HUDEP-2 (cell line): ENCODE measurements around the gene BTBD18.

Experiments
- DNase-seq, 76 experiments: peaks; one replicate each; lab custom pipeline; 2025; ENCODE audit not compliant: unreplicated experiment in 76 of 76; lab: John Stamatoyannopoulos, UW

BTBD18 gene

DNA sequence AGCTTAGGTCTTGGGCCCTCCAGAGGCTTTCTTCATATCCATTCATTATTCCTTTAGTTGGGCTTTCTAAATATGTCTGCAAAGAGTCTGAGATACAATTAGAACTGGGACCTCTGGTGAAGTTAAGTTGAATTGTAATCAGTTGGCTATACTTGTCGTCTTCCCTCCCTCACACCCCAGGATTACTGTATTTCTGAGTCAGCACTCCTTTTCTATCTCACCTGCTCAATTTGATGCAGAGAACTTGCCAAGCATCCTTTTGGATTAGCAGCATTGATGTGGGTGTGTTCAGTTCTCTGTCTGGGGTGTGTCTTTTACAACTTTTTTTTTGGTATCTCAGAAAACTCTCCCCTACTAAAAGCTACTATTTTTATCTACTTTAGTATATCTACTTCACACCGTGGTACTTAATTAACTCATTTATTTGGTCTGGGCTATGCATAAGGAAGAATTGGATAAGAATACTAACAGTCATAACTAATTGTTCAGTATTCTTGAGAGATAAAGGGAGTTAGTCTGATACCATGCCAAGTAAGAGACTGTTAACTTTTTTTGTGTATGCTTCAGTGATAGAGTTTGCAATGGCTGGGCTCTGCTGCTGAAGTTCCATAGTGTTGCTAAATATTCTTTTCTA, 25.1 kb upstream of the BTBD18 start:
- no peak for DNase-seq

DNA sequence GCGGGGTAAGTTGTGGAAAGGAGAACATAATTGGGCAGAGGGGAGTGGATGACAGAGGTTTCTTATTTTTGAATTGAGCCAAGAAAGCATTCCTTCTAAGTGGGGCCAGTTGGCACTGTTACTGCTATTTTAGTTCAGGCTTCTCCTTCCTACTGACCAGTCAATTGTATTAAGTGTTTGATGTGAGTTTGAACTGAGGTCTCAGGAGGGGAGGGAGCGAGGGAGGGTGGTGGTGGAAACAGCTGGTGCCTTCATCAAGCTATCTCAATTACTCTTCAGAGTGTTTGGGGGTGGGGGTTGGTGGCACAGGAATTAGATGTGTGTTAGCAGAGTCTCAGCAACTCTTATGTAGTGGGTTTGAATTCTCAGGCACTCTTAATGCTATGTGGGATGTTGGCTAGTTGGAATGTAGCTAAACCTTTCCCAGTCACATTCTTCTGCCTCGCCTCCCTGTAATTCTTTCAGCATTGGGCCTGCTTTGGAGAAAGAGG, 24.5 kb upstream of the BTBD18 start:
- DNase-seq = no peak

DNA sequence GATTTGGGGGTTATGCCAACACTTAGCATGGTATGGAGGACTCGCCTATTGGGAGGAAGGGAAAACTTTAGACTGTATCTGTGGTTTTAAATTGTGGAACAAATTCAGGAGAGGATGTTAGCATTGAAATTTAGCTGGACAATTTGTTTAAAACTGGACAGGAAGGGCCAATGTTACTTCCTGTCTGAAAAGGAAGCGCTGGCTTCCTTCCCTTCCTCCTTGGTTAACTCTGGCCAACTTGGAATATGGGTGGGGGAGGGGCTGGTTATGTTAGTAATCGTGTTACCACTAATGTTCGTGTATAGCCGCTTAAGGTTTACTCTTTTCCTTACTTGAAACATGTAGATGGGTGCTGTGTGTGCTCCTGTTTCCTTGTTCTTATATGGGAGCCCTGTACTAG, 23.9 kb upstream of the BTBD18 start:
- DNase-seq = no peak

DNA sequence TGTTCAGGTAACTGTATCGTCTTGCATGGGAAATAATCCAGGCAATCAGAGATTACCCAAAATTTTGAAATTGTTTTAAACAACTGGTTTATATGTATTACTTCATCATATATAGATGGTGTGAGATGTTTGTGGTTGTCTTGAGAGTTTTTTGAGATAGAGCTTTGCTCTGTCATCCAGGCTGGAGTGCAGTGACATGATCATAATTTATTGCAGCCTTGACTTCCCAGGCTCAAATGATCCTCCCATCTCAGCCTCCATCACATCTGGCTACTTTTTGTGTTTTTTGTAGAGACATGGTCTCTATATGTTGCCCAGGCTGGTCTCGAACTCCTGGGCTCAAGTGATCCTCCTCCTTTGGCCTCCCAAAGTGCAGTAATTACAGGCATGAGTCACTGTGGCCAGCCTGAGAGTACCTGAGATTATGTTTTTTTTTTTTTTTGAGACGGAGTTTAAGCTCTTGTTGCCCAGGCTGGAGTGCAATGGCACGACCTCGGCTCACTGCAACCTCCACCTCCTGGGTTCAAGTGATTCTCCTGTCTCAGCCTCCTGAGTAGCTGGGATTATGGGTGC, 21.5 kb upstream of the BTBD18 start:
- DNase-seq = no peak

DNA sequence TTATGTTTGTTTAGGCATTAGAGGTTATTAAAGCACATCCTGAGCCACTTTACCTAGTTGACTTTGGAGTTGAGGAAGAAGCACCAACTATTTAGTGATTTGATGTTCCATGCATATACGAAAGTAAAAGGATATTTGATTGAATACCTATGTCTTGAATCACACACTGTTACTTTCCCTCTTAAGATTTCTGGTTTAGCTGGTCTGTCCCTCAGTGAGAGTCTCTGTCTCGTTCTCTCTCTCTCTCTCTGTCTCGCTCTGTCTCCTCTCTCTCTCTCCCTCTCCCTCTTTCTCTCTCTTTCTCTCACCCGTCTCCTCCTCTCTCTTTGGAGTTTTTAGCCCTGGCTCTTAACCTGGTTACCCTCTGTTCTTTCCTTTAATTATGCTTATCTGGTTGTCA, 20.9 kb upstream of the BTBD18 start:
- no peak for DNase-seq

DNA sequence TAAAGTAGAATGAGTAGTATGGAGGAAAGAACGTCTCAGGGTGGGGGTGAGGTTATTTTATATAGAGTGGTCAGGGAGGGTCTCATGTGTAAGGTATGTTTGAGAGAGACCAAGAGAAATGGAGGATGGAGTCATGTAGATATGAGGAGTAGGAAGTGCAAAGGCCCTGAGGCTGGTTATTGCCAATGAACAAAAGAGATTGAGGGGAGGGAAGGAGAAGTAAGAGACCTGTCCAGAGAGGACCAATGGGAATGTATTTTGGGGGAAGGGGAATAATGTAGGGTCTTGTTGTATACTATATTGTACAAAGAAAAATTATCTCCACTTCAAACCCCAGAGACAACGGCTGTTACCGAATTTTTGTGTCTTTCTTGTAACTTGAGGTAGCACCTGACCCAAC, 19.7 kb upstream of the BTBD18 start:
- no peak for DNase-seq

DNA sequence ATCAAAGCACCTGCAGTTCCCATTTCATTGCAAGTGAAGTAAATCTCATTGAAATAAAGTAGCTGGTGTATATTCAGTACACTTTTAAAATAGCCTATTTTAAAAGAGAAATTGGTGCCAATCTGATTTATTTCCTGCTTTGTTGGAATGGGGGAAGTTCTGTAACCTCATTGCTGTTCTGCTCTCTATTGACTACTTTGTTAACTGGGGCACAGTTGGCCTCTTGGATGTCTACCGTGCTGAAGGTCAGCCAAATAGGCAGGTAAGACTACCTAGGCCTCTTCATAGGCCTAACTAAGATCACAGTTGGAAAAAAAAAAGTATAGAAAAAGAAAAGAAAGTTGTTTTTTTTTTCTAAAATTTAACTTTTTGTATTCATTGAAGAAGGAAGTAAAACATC, 19.2 kb upstream of the BTBD18 start:
- DNase-seq = no peak

DNA sequence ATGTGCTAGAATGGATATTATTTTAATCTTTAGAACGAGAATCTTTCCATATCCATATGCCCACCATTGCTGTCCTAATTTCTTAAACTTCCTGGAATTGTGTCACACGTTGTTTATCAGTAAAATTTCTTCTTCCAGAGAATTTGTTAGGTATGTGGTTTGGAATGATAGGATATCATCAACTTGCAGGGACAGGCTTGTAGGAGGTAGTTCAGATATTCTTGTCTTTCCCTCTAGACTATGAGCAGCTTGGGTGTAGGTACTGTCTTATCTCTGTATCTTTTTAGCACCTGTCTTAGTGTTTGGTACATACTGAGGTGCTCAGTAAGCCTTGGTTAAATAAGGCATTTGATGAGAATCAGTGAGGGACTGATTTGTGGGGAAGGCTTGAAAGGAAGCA, 13.4 kb upstream of the BTBD18 start:
- peak in 4 of 76 experiments; percentile 6 to 23 (median 12) for DNase-seq

DNA sequence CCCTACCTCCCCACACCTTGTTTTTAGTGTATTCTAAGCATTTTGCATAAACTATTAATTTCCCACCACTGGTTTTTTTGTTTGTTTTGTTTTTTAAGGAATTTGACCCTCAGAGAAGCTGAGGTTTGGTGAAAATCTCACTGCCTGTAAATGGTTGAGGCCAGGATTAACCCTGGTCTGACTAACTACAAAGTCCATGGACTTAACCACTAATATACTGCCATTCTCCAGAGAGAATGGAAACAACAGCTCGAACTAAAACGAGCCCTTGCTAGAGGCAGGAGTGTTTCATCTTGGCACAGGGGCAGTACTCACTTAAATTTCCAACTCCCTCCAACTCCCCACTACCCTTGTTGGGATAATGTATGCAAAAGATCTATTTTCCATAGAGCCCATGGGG, 12.9 kb upstream of the BTBD18 start:
- DNase-seq = no peak

DNA sequence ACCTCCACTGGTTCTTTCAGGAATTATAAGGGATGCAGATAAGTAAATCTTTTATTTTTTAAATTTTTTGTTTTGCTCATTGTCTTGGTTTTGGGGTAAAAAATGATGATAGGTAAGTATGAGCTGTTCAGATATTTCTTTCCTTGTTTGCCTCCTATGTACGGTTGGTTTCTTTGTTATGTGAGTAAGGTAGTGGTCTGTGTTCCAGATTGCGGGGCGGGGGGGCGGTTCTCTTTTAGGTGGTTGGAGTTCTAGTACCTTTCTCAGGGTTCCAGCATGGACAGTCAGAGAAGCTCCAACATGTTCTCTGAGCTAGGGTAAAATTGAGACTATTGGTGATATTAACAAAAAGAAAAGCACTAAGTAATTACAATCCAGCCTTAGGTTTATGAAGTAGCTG, 12.4 kb upstream of the BTBD18 start:
- no peak for DNase-seq

DNA sequence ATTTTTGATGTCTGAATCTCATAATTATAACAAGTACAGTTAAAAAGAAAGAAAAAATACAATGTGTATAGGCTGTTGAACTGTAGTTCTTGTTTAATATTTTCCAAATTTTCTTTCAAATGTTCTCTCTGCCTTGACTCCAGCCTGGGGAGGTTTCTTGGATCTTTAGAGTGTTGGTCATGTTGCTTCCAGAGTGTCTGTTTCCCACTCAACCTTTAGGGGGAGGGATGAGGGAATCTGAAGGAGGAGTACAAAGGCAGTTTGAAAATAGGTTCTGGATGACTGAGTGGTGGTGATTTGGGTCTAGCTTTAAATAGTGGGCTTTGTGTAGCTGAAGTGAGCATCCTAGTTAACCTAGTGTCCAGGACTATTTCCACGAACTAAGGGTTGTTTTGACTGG, 11.9 kb upstream of the BTBD18 start:
- no peak for DNase-seq

DNA sequence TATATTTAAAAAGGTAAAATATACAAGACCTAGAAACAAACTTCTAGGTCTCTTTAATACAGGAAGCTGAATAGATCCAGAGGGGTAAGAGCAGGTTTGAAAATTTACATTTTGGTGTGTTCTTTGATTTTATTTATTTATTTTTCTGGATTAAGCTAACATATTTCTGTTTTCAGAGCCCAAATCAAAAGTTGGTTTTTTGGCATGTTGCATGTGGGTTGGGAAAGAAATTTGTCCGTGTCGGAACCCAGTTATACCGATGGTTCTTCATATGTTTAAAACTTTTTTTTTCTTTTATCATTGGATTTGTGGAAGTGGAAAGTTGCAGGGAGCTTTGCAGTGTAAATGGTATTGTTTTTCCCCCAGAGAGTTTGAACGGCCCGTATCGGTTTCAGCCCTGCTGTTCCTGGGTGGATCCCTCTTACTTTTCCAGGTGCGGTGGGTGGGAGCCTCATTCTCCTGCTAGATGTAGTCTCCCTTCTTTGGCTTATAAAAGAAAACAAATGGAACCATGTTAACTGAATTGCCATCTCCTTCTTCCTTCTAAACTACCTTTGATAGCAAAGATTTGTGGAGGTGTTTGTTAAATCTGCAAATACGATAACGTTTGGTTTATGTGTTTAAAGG, 10.7 kb upstream of the BTBD18 start:
- no peak for DNase-seq

DNA sequence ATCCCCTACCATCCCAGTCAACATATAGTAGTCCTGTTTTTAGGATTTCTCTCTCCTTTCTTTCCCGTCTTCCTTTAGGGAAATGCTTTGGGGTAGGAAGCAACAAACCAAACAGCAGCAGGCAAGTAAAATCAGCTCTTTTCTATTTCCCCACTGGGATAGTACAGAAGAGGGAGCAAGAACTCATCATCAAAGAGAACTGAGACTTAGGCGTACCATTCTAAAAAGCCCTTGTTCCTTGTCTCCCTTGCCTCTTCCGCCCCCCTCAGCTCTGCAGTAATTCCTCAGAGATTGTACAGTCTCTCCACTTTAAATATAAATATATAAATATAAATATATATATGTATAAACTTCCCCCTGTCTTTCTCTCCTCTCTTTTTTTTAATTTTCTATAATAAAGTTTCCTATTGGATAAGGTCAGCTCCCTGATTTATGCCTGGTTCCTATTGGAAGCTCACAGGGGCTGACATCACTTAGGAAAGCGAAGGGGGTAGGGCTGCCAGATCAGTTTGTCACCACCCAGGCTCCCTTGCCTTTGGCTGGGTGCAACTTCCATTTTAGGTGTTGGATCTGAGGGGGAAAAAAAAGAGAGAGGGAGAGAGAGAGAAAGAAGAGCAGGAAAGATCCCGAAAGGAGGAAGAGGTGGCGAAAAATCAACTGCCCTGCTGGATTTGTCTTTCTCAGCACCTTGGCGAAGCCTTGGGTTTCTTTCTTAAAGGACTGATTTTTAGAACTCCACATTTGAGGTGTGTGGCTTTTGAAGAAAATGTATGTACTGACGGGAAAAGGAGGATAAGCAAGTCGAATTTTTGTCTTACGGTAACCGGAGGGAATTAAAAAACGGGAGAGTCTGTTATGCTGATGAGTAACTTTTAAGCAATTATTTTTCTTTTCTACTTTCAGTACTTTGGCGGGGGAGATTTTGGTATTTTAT, 9.9 kb upstream of the BTBD18 start, which contains the start of gene CTNND1:
Gene CTNND1, plus strand, starts transcription at position 502 of the 934 bp plus-strand sequence. CDS start 29,677 bp downstream, outside the sequence.
- DNase-seq = peak in 67 of 76 experiments; percentile 10 to 78 (median 54)

DNA sequence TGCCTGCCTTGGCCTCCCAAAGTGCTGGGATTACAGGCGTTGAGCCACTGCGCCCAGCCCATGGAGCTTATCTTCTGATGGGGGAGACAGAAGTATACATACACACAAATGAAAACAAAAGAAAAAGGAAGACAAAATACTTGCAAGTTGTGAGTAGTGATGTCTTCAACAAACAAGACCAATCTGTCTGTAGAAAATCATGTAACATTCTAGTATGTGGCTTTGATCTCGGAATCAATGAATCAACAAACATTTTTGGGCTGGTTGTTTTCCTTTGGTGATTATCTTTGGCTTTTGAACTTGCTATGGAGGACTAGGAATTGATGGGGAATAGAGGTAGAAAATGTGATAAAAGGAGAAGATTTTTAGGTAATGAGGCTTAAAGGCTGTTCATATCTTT, 6.6 kb upstream of the BTBD18 start:
- DNase-seq = no peak

DNA sequence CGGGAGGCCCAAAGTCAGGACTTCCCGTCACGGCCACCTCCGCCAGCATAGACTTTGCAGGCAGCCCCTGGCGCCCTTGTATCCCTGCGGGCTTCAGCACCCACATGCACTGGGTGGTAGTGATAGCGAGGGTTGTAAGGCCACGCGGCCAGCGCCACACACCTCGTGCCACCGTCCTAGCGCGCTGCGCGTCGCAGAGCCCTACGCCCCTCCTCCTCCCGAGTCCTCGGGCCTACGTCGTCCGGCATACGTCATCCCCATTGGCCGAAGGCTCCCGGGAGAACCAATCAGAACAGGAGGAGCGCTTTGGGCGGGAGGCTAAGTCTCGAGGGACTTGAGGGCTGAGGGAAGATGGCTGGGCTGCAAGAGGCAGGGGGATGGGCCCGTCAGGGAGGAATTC, 1.3 kb upstream of the BTBD18 start:
- DNase-seq = no peak

DNA sequence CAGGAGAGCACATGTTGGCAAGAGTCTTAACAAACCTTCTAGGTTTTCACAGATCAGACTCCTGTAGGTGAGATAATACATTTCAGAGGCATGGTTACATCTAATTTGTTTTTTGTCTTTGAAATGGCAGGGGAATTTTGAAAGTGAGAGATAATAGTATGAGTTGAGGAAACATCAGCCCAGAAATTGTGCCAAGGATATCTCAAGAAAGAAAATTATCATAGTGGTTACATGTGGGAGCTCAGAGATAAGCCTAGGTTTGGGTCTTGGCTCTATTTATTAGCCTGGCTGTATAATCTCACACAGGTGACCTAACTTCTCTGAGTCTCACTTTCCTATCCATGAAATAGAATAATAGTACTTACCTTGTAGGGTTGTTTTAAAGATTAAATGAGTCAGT, 443 bp downstream of the BTBD18 start:
- peak in 17 of 76 experiments; percentile 7 to 62 (median 29) for DNase-seq

DNA sequence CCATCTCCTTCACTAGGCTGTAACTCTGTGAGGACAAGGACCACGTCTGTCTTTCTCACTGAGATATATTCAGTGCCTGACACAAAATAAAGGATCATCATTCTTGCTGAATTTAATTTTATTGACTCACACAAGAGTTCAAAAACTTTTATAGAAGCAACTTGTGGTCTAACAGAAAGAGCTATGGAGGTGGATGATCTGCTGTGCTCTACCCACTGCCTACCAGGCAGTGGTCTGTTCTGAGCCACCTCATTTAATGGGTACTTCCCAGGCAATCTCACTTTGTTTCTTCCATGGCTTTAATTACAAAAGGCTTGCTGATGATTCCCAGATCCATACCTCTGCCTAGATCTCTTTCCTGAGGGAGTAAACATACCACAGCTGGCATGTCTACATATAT, 4.7 kb downstream of the BTBD18 start:
- no peak for DNase-seq

DNA sequence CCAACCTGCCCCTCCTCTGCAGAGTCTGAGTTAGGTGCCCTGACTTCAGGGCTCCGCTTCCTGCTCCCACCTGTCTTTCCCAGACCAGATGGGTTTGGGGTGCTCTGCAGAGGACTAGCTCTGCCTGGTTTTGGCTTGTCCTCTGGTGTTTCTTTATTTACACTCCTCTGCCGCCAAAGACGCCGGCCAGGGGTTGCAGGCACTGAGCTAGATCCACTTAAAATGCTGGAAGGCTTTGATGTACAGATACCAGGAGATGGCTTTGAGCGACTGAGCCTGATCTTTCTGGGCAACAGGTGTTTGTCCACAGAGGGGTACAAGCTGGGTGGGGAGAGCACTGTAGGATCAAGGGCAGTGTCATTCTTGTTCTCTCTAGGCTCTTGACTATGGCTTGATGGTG, 6.4 kb downstream of the BTBD18 start:
- DNase-seq = no peak

DNA sequence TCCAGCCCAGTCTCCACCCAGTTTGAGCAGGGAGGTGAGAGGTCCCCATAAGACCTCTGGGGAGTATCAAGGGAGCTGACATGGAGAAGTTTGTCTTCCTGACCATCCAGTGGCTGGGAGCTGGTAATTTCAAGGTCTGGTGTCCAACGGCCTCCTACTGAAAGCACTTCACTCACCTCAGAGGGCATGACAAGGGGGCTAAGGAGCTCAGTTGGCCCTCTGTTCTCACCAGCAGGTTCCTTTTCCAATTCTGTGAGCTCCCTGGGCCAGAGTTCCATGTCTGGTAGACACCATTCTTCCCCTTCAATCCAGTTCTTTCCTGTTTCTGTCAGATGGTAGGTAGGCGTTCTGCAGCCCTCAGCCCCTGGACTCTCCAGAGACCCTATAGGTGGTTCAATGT, 7.3 kb downstream of the BTBD18 start:
- no peak for DNase-seq

DNA sequence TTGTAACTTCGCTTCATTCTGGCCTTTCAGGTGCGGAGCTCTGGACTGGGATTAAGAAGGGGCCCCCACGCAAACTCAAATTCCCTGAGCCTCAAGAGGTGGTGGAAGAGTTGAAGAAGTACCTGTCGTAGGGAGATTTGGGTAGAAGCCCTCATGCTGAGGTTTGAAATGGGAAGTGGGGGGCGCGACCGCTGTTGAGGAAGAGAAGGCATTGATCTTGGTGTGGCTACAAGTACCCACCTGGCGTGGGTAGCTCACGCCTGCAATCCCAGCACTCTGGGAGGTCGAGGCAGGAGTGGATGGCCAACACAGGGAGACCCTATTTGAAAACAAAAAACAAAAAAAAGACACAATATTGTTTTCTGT, 9.5 kb downstream of the BTBD18 start:
- no peak for DNase-seq
